Measurements from ENCODE around the gene RAB40B. TPM values are rescaled to one million over a fixed set of nuclear protein-coding genes. Genes with fewer than 3 reads are reported as not detected.
A peak's percentile ranks its signal among the peaks of the same experiment; 100 is the strongest.

The RAB40B gene
- total and polyA plus RNA-seq, 2 of the 4 experiments (the other 2 are of a cell fraction): 14.9 to 20.0 TPM

DNA sequence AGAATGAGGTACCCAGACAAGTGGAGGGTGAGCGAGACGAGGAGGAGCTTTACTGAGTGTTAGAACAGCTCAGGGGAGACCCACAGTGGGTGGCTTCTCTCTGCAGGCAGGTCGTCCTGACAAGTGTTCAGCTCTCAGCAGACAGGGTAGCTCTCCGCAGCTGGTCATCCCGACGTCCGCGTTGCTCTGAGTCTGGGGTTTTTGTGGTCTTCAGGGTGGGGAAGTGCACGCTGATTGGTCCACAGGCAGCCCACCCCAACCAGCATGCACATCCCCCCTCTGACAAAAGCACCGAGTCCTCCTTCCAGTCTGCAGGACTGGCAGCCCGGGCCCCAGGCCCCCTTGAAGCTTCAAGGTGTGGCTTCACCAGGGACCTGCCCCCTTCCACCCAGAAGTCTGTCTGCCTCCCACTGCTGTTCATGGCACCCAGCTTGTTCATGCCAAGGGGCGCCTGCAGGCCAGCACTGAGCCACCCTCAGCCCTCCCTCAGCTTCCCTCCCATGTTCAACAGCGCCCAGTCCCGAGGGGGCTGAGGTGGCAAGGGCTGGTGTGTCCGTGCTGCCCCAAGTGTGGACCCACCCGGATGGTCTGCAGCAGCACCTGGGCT, 30.4 kb downstream of the RAB40B start:
- H2AK9ac ChIP-seq (replicated peaks; ENCODE audit: low read depth, low read length, poor library complexity): peak overlapping the region; percentile 28
- H3K14ac ChIP-seq (replicated peaks; ENCODE audit: low read depth, low read length): no peak overlapping the region
- H4K91ac ChIP-seq (ENCODE audit: insufficient read depth, low read depth, low read length): no peak overlapping the region
- H3K9ac ChIP-seq (ENCODE audit: low read depth, low read length): no peak overlapping the region
- no peaks in the 10 kb centered on the region; the same call in 1 of the 2 replicates for H3K36me3 ChIP-seq (ENCODE audit: control insufficient read depth, insufficient read depth, low read length)
- H2BK20ac ChIP-seq (ENCODE audit: low read depth, low read length): no peak overlapping the region
- intact Hi-C loops (cut with micrococcal nuclease) (loop anchor here (2.0 kb wide), 1 partner anchor 99 kb away; no protein-coding TSS in a partner anchor), in situ Hi-C loops (cut with MboI; ENCODE audit: low sequenced_read_pairs) (no loop called here), dilution Hi-C loops (cut with HindIII; ENCODE audit: low sequenced_read_pairs, unreplicated experiment) (no loop called here)
- H3K23ac ChIP-seq (ENCODE audit: low read depth, low read length): no peak overlapping the region
- BruUV-seq (replicated peaks): no TSS peak
- H4K5ac ChIP-seq (ENCODE audit: low read depth, low read length): no peak overlapping the region
- no peaks in the 10 kb centered on the region for H3K79me1 ChIP-seq (ENCODE audit: low read depth in 1 of 2, low read length in 2 of 2)
- H2AFZ ChIP-seq (replicated peaks; ENCODE audit: low read length, poor library complexity): peak overlapping the region; percentile 58
- no peaks in the 10 kb centered on the region for H3K27me3 ChIP-seq (ENCODE audit: control insufficient read depth, insufficient read depth, low read length)
- H3K56ac ChIP-seq (ENCODE audit: extremely low read depth, insufficient read depth, low read length): no peak overlapping the region
- H2BK5ac ChIP-seq (ENCODE audit: low read depth, low read length, poor library complexity, severe bottlenecking): no peak overlapping the region
- 77% methylated on average over 4 of the region's 16 CpGs; no CpG with 5 or more reads in 1 of the 2 experiments for WGBS, 2 experiments (ENCODE audit: extremely low coverage in 2 of 2, insufficient read length in 1 of 2)
- H3K4me1 ChIP-seq (ENCODE audit: control insufficient read depth, insufficient read depth, low read length): no peaks in the 10 kb centered on the region
- H3K9me3 ChIP-seq (ENCODE audit: control insufficient read depth, insufficient read depth, low read length): no peaks in the 10 kb centered on the region
- H3K4me3 ChIP-seq (ENCODE audit: insufficient read depth, low read depth, low read length): no peak overlapping the region
- no peak overlapping the region for H3K27ac ChIP-seq (ENCODE audit: insufficient read depth, low read length)
- H3K4ac ChIP-seq (ENCODE audit: low read depth, low read length): no peak overlapping the region
- H3K18ac ChIP-seq (ENCODE audit: low read depth, low read length): no peak overlapping the region
- ChIA-PET CTCF (no interaction called here), POLR2A (ENCODE audit: unreplicated experiment) (interaction anchor here (0.6 kb wide), 1 partner anchor 23 kb away, joined by 13 read pairs; no protein-coding TSS in a partner anchor)
- TF ChIP-seq CHD1 (IDR thresholded peaks at IDR 0.05; ENCODE audit: low read depth, low read length): no peak
- no peak for TF ChIP-seq FOS (IDR thresholded peaks at IDR 0.05; ENCODE audit: low read depth, low read length)
- TF ChIP-seq CEBPB (IDR thresholded peaks at IDR 0.05; ENCODE audit: low read depth, low read length): no peak
- H4K20me1 ChIP-seq (ENCODE audit: insufficient read depth, low read length): no peaks in the 10 kb centered on the region
- DNase-seq (no peak), ATAC-seq (ENCODE audit: low read depth) (no peak)
- no peak overlapping the region for H2BK120ac ChIP-seq (ENCODE audit: low read depth, low read length)
- no peak overlapping the region for H3K4me2 ChIP-seq (ENCODE audit: low read depth, low read length)
- H2AK5ac ChIP-seq (ENCODE audit: low read depth, low read length): no peak overlapping the region
- no peak overlapping the region for H2BK15ac ChIP-seq (ENCODE audit: low read depth, low read length)
- H4K8ac ChIP-seq (ENCODE audit: low read depth in 2 of 2, low read length in 2 of 2): no peak overlapping the region
- H3K9me1 ChIP-seq (ENCODE audit: insufficient read depth, low read length): no peaks in the 10 kb centered on the region
